ENCODE measurements around the gene SOS2. TPM values are rescaled to one million over a fixed set of nuclear protein-coding genes. Genes with fewer than 3 reads are reported as not detected.

The SOS2 gene
- total and polyA plus RNA-seq, 2 of the 8 experiments (the other 6 are each of a cell fraction or from before 2014, with no cell fraction given): 2.8 to 12.7 TPM

- ChIA-PET CTCF (ENCODE audit: partially characterized antibody) (no interaction called here), POLR2A (ENCODE audit: partially characterized antibody) (interaction anchor here (1.4 kb wide), 1 partner anchor 16 kb away, joined by 3 read pairs; no protein-coding TSS in a partner anchor)
- H4K8ac ChIP-seq (ENCODE audit: extremely low read depth, insufficient read depth, low read length): no peak overlapping the region
- no peaks in the 10 kb centered on the region for H3K9me3 ChIP-seq (ENCODE audit: insufficient read depth in 2 of 2, low read depth in 1 of 2, low read length in 1 of 2)
- no peak overlapping the region for H3K14ac ChIP-seq (ENCODE audit: insufficient read length)
- peak overlapping the region in 3 of 4 experiments; percentile 42 to 63 (median 43); a peak in 2 of 7 replicates for H3K9ac ChIP-seq (replicated peaks in 1 of 4; ENCODE audit: extremely low read depth in 1 of 4, low read depth in 3 of 4, low read length in 3 of 4)
- H2BK120ac ChIP-seq (replicated peaks; ENCODE audit: low read depth, low read length): no peak overlapping the region
- no peaks in the 10 kb centered on the region for H3K79me1 ChIP-seq (ENCODE audit: low read depth, low read length)
- H3K18ac ChIP-seq (ENCODE audit: extremely low read depth, low read length): no peak overlapping the region
- no peak overlapping the region for H2BK20ac ChIP-seq (ENCODE audit: low read length)
- no peak overlapping the region for H3K4ac ChIP-seq (replicated peaks; ENCODE audit: insufficient read length, low read depth, low read length)
- H2BK5ac ChIP-seq (ENCODE audit: low read depth, low read length): no peak overlapping the region
- H3K23ac ChIP-seq (ENCODE audit: insufficient read length): no peak overlapping the region
- no peak overlapping the region for H2AK5ac ChIP-seq (ENCODE audit: low read depth, low read length)
- no peak overlapping the region for H2AFZ ChIP-seq (ENCODE audit: low read length)
- H4K5ac ChIP-seq (ENCODE audit: insufficient read length, low read depth, low read length): no peak overlapping the region
- peaks cover 3% of the 10 kb centered on the region; the same call in 1 of the 2 replicates for H3K23me2 ChIP-seq (ENCODE audit: low read depth, low read length)
- H3K27ac ChIP-seq (ENCODE audit: low read depth, low read length): no peak overlapping the region
- peaks cover 0 to 5% (median 0%) of the 10 kb centered on the region in 4 experiments; a peak in 2 of 7 replicates for H3K27me3 ChIP-seq (replicated peaks in 1 of 4; ENCODE audit: control insufficient read depth in 3 of 4, extremely low read depth in 1 of 4, insufficient read depth in 3 of 4, low read length in 3 of 4)
- no peak overlapping the region for H3K56ac ChIP-seq (replicated peaks; ENCODE audit: insufficient read length, low read depth, low read length)
- H3K79me2 ChIP-seq (ENCODE audit: control insufficient read depth in 1 of 2, insufficient read depth in 2 of 2, low read length in 2 of 2): peaks cover 0 to 22% of the 10 kb centered on the region in 2 experiments; a peak in 3 of 4 replicates
- H3K4me2 ChIP-seq (ENCODE audit: insufficient read depth in 1 of 2, low read depth in 2 of 2, low read length in 2 of 2): peak overlapping the region; percentile 69 to 85
- H3K36me3 ChIP-seq (ENCODE audit: control insufficient read depth in 2 of 4, insufficient read depth in 4 of 4, low read length in 3 of 4): no peaks in the 10 kb centered on the region
- WGBS, 2 experiments (ENCODE audit: extremely low coverage in 1 of 2, insufficient coverage in 1 of 2, insufficient read length in 1 of 2, insufficient replicate concordance in 2 of 2, low coverage in 1 of 2, low lambda C conversion rate in 2 of 2, missing lambda C conversion rate in 1 of 2): 43% methylated on average over 6 of the region's 6 CpGs; no CpG with 5 or more reads in 1 of the 2 experiments
- DNase-seq (ENCODE audit: low read depth in 1 of 2, low spot score in 2 of 2) (peak in 1 of 2 experiments; percentile 28), FAIRE-seq (no peak)
- no peaks in the 10 kb centered on the region; a peak in 2 of 7 replicates for H3K4me1 ChIP-seq (replicated peaks in 1 of 4; ENCODE audit: control insufficient read depth in 3 of 4, insufficient read depth in 4 of 4, low read length in 3 of 4)
- H3K4me3 ChIP-seq (ENCODE audit: extremely low read depth in 1 of 4, insufficient read depth in 2 of 4, low read depth in 3 of 4, low read length in 4 of 4): peak overlapping the region; percentile 63 to 96 (median 82)
- no peak overlapping the region for H4K91ac ChIP-seq (replicated peaks; ENCODE audit: insufficient read length, low read length)
- no peaks in the 10 kb centered on the region for H4K20me1 ChIP-seq (replicated peaks in 1 of 2; ENCODE audit: control insufficient read depth in 1 of 2, insufficient read depth in 2 of 2, low read length in 2 of 2)
- no peak overlapping the region for H2BK12ac ChIP-seq (ENCODE audit: low read depth, low read length)
- no peak overlapping the region for H2BK15ac ChIP-seq (ENCODE audit: low read length)
- no peak for TF ChIP-seq NRF1 (IDR thresholded peaks at IDR 0.05; ENCODE audit: low read depth, low read length)
- no peak for TF ChIP-seq ASH2L (IDR thresholded peaks at IDR 0.05; ENCODE audit: low read length)
- TF ChIP-seq EP300 (IDR thresholded peaks at IDR 0.05; ENCODE audit: borderline replicate concordance in 1 of 2, low read depth in 2 of 2, low read length in 2 of 2): no peak
- no peak for TF ChIP-seq ATF2 (IDR thresholded peaks at IDR 0.05; ENCODE audit: low read length)
- TF ChIP-seq JUN (IDR thresholded peaks at IDR 0.05; ENCODE audit: low read depth, low read length): no peak
- TF ChIP-seq RFX5 (IDR thresholded peaks at IDR 0.05; ENCODE audit: borderline replicate concordance, low read depth, low read length): no peak
- TF ChIP-seq NANOG (IDR thresholded peaks at IDR 0.05; ENCODE audit: insufficient read depth, low read depth, low read length, poor library complexity, severe bottlenecking): no peak
- no peak for TF ChIP-seq CBX5 (IDR thresholded peaks at IDR 0.05; ENCODE audit: low read depth, low read length)
- TF ChIP-seq SP1 (IDR thresholded peaks at IDR 0.05; ENCODE audit: low read depth, low read length): no peak
- TF ChIP-seq RXRA (IDR thresholded peaks at IDR 0.05; ENCODE audit: insufficient read depth, low read depth, low read length): no peak
- TF ChIP-seq, protein P1, sequence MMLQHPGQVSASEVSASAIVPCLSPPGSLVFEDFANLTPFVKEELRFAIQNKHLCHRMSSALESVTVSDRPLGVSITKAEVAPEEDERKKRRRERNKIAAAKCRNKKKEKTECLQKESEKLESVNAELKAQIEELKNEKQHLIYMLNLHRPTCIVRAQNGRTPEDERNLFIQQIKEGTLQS (IDR thresholded peaks at IDR 0.05; ENCODE audit: insufficient read depth, low read depth, low read length): no peak
- no peak for TF ChIP-seq GABPA (IDR thresholded peaks at IDR 0.05; ENCODE audit: borderline replicate concordance, insufficient read depth, low read length)
These were observed 1.0 kb downstream of the SOS2 start for GRCh38 chr14:50230401-50230700.

Measured in H1 (cell line).